Testis (tissue), 3 donors: ENCODE measurements around the gene GLIS1. TPM values are rescaled to one million over a fixed set of nuclear protein-coding genes. Genes with fewer than 3 reads are reported as not detected.
A peak's percentile ranks its signal among the peaks of the same experiment; 100 is the strongest.

Source experiments
- DNase-seq: peaks from one replicate; pipeline ENCODE4 v3.0.0-alpha.2; 2019
- H3K27ac ChIP-seq, 2 donors: fragments of 200-600 bp; sonication (generic); one replicate each; pipeline ENCODE4 v1.5.1; 2019
- H3K27me3 ChIP-seq: fragments of 200-600 bp; sonication (generic); one replicate; pipeline ENCODE4 v1.5.1; 2019
- H3K36me3 ChIP-seq: fragments of 200-600 bp; sonication (generic); one replicate; pipeline ENCODE4 v1.5.1; 2017; ENCODE audit warnings: low read depth; ENCODE audit errors: missing control alignments
- H3K4me1 ChIP-seq: fragments of 200-600 bp; sonication (generic); one replicate; pipeline ENCODE4 v1.5.1; 2019
- H3K4me3 ChIP-seq, 2 donors: fragments of 200-600 bp; sonication (generic); one replicate each; pipeline ENCODE4 v1.5.1; 2017 to 2019
- H3K9me3 ChIP-seq: fragments of 200-600 bp; sonication (generic); one replicate; pipeline ENCODE4 v1.5.1; 2017
- CTCF ChIP-seq, 3 experiments: fragments of 450-650 bp in 2 of 3; fragments of 200-600 bp in 1 of 3; sonication (generic) in 1 of 3; IDR thresholded peaks; one replicate each; pipeline ENCODE4 v1.5.1; 2016 to 2019; ENCODE audit warnings: antibody characterized with exemption in 3 of 3, mild to moderate bottlenecking in 2 of 3, moderate library complexity in 1 of 3
- POLR2A ChIP-seq: fragments of 450-650 bp; IDR thresholded peaks from one replicate; pipeline ENCODE4 v1.6.1; 2017; ENCODE audit warnings: antibody characterized with exemption, mild to moderate bottlenecking, moderate library complexity
- WGBS, 2 donors: methylation state at CpG; one replicate each; pipeline ENCODE4 v1.1.5; 2018; 5-methylcytosine and 5-hydroxymethylcytosine counted together
- intact Hi-C: fragments of 100-400 bp; cut with DNase I; formaldehyde crosslinking; loops from one replicate; pipeline ENCODE4 v1.15.1; 2023; ENCODE audit warnings: low total_unique reads
- polyA plus RNA-seq: library from polyadenylated mRNA; stranded (reverse); fragments of 350-450 nt; fragmentation: Illumina TruSeq; extraction: RNeasy Lipid Tissue Mini Kit (QIAGEN cat#74804); gene quantifications from one replicate; pipeline ENCODE4 v1.2.3, GENCODE V29; 2014; ENCODE audit warnings: low read depth, low replicate concordance; ENCODE audit not compliant: insufficient read depth
- total RNA-seq, 2 donors: library from RNA; depleted of rRNA; stranded (reverse); fragments of >200 nt; gene quantifications; one replicate each; pipeline ENCODE4 v1.2.3, GENCODE V29; 2016

Gene GLIS1
- total and polyA plus RNA-seq, 3 donors from 2014 or later, result 2.9 to 6.1 (median 3.8) TPM

GRCh38 chr1:53684741-53685140 is 54.2 kb downstream of the GLIS1 start:
- no peak overlapping the region for H3K4me3 ChIP-seq
- no peak overlapping the region for H3K27ac ChIP-seq
- no peak for DNase-seq
- intact Hi-C loops, result no loop called here
- no peaks in the 10 kb centered on the region for H3K36me3 ChIP-seq
- H3K27me3 ChIP-seq, result no peaks in the 10 kb centered on the region
- TF ChIP-seq POLR2A, result no peak
- TF ChIP-seq CTCF (IDR thresholded peaks at IDR 0.05), result no peak
- no peaks in the 10 kb centered on the region for H3K9me3 ChIP-seq
- WGBS, 2 donors, result 50 to 65% methylated on average over 1 of the region's 1 CpG
- H3K4me1 ChIP-seq, result no peaks in the 10 kb centered on the region

- DNase-seq, result no peak
- Histone ChIP-seq H3K36me3 (no peaks in the 10 kb centered on the region), H3K9me3 (no peaks in the 10 kb centered on the region), H3K27ac (no peak overlapping the region), H3K4me3 (no peak overlapping the region), H3K4me1 (no peaks in the 10 kb centered on the region), H3K27me3 (no peaks in the 10 kb centered on the region)
- WGBS, 2 donors, result 91 to 100% methylated on average over 1 to 3 of the region's 3 CpGs
- intact Hi-C loops, result no loop called here
- TF ChIP-seq POLR2A (no peak), CTCF (IDR thresholded peaks at IDR 0.05) (no peak)
These were observed 54.8 kb downstream of the GLIS1 start for GRCh38 chr1:53683986-53684740.

- Histone ChIP-seq H3K36me3 (no peaks in the 10 kb centered on the region), H3K4me3 (no peak overlapping the region), H3K9me3 (no peaks in the 10 kb centered on the region), H3K4me1 (no peaks in the 10 kb centered on the region), H3K27ac (no peak overlapping the region), H3K27me3 (no peaks in the 10 kb centered on the region)
- TF ChIP-seq POLR2A, result no peak
- no peak for TF ChIP-seq CTCF (IDR thresholded peaks at IDR 0.05)
- intact Hi-C loops, result no loop called here
- DNase-seq, result no peak
- 88 to 91% methylated on average over 6 of the region's 6 CpGs for WGBS, 2 donors
These were observed 56.1 kb downstream of the GLIS1 start for GRCh38 chr1:53682881-53683280.

- Histone ChIP-seq H3K4me3 (no peak overlapping the region), H3K36me3 (no peaks in the 10 kb centered on the region), H3K9me3 (no peaks in the 10 kb centered on the region), H3K4me1 (no peaks in the 10 kb centered on the region), H3K27ac (no peak overlapping the region), H3K27me3 (no peaks in the 10 kb centered on the region)
- peak; percentile 13 to 41 (median 19) for TF ChIP-seq CTCF (IDR thresholded peaks at IDR 0.05)
- TF ChIP-seq POLR2A, result no peak
- DNase-seq, result peak; percentile 28
- 42 to 43% methylated on average over 13 to 15 of the region's 15 CpGs for WGBS, 2 donors
- intact Hi-C loops, result no loop called here
These were observed 56.8 kb downstream of the GLIS1 start for GRCh38 chr1:53681977-53682685.
